GM21423 (cell line): ENCODE results near the gene NPDC1.

Source experiments
- ATAC-seq: cut with Tn5 transposase; IDR thresholded peaks from one replicate; pipeline ENCODE4 v1.9.1; 2021; ENCODE audit warnings: mild to moderate bottlenecking, moderate library complexity; ENCODE audit not compliant: unreplicated experiment

NPDC1 gene

GRCh38 chr9:137027369-137028262 lies 18.4 kb downstream of the NPDC1 start, which contains the start of gene ABCA2:
ABCA2 (minus strand) TSS chr9:137028237; CDS start chr9:137028140, 97 bp downstream.
- no peak for ATAC-seq

GRCh38 chr9:137026828-137027227 lies 19.1 kb downstream of the NPDC1 start:
- ATAC-seq, result no peak

GRCh38 chr9:137026384-137026783 lies 19.6 kb downstream of the NPDC1 start:
- no peak for ATAC-seq

- ATAC-seq, result no peak
Observed at GRCh38 chr9:137025517-137025966, 20.4 kb downstream of the NPDC1 start.

- ATAC-seq, result no peak
Observed at GRCh38 chr9:137023583-137023991, 22.4 kb downstream of the NPDC1 start.

- no peak for ATAC-seq
Observed at GRCh38 chr9:137023157-137023556, 22.8 kb downstream of the NPDC1 start.

GRCh38 chr9:137022662-137023008 lies 23.3 kb downstream of the NPDC1 start:
- ATAC-seq, result no peak

GRCh38 chr9:137021979-137022661 lies 23.9 kb downstream of the NPDC1 start:
- ATAC-seq, result no peak

GRCh38 chr9:137021568-137021978 lies 24.4 kb downstream of the NPDC1 start:
- ATAC-seq, result no peak

- no peak for ATAC-seq
Observed at GRCh38 chr9:137020771-137021567, 25.0 kb downstream of the NPDC1 start.

- ATAC-seq, result no peak
Observed at GRCh38 chr9:137019891-137020683, 25.9 kb downstream of the NPDC1 start.

- no peak for ATAC-seq
Observed at GRCh38 chr9:137018761-137019559, 27.0 kb downstream of the NPDC1 start.

- no peak for ATAC-seq
Observed at GRCh38 chr9:137017791-137018497, 28.0 kb downstream of the NPDC1 start.

- ATAC-seq, result no peak
Observed at GRCh38 chr9:137017071-137017470, 28.9 kb downstream of the NPDC1 start.

- ATAC-seq, result no peak
Observed at GRCh38 chr9:137016436-137016835, 29.5 kb downstream of the NPDC1 start.

GRCh38 chr9:137015976-137016375 lies 30.0 kb downstream of the NPDC1 start:
- no peak for ATAC-seq

- ATAC-seq, result no peak
Observed at GRCh38 chr9:137015540-137015930, 30.4 kb downstream of the NPDC1 start.

- ATAC-seq, result no peak
Observed at GRCh38 chr9:137014776-137015539, 31.0 kb downstream of the NPDC1 start.
